ENCODE measurements around the gene SV2B.
"Not testable (repeated sequence)": the region's sequence is repeated elsewhere in the genome, so short reads cannot be mapped to it uniquely, and the experiment has no call there.

Gene SV2B

GRCh38 chr15:91318931-91319330 is 218.9 kb downstream of the SV2B start:
- DNase-seq, result no peak

DNA sequence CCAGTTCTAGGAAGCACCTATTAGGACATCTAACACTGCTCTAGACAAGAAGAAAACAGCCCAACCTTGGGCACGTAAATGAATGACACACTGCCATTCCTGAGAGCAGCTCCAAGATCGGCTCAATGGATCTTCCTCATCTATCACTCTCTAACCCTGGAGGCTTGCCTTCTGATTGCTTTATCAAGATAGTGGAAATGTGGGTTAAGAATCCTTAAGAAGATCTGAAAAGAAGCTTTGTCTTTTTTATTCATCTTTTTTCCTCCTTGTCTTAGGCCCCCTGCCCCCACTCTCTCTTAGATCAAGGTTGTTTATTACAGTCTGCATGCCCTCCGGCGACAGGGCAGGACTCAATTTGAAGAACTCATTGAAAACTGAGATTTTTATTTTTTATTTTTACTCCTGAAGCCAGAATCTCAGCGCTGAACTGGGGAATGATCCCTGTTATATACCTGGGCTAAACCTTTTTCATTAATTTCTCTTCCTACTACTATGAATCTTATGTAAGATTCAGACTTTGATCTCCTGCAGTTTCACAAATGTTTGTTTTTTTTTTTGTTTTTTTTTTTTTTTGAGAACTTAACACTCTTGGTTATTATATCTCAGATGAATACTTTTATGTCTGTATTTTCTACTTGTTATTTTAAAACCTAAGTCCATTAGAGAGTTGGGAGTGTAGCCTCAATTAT is 219.5 kb downstream of the SV2B start:
- no peak for DNase-seq

GRCh38 chr15:91320101-91320500 is 220.0 kb downstream of the SV2B start:
- no peak for DNase-seq

GRCh38 chr15:91329914-91330313 is 229.9 kb downstream of the SV2B start:
- DNase-seq, result peak; percentile 46

DNA sequence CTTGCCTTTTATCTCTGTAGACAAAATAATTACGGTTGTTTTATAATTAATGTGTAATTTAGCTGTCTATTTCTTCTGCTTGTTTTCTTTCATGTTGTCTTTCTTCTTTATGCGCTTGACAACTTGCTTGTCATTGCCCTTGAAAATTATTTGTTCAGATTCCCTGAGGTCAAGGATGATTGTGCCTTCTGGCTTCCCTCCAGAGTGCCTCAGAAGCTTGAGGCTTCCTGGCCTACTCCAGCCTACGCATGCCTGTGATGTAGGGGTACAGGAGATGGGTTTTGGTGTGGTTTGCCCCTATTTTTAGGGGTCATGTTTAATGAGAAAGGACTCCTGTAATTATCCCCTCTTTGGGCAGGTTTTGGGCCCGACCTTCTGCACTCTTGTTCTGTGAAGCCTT is 231.5 kb downstream of the SV2B start:
- DNase-seq, result no peak

DNA sequence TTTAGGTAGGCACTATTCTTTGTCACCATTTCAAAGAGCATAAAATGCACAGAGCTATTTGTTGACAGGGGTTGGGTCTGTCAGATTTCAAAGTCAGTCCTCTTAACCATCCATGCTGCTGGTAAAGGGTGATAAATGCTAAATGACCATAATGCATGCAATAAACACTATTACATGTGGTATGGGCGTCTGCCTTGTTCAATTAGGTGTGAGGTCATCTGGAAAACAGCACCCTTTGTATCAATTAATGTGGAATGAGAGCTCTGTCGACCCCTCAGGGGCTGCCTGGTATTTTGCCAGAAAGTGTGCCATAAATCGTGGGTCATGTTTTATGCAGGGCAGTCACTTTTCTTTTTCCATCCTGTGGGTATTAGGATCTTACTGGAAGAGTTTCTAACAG is 235.6 kb downstream of the SV2B start:
- no peak for DNase-seq

DNA sequence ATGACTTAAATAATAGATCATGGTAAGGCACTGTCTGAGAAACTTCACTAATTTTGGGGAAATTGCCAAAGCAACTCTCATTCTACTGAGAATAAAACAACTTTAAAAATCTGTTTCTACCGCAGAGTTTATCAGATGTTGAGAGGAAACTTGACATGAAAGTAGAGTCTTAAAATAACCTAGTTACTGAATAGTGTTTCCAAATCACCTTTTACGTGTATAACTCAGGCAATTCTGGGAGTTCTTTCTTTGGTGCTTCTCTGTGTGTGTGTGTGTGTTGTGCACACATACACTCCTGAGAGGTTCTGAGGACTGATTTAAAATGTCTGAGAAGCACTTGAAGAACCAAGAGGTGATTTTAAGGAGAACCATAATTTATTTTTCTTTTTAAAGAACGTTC is 236.6 kb downstream of the SV2B start:
- no peak for DNase-seq

GRCh38 chr15:91338766-91339165 is 238.7 kb downstream of the SV2B start:
- DNase-seq, result no peak

DNA sequence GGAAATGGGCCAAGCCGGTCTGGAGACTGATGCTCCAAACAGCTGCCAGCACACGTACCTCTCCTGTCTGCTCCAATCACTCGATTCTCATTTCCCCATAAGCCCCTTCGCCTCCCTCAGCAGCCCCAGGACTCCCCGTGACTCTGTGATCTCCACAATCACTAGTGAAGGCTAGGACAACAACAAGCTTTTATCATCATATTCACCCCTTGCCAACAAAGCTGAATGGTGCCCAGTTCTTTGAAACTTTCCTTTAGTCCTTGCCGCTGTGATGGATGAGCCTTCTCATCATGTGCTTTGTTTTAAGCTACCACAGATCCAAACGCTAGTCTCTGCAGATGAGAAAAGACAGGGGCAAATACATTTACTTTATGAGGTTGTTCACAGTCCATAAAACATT is 242.0 kb downstream of the SV2B start:
- no peak for DNase-seq

DNA sequence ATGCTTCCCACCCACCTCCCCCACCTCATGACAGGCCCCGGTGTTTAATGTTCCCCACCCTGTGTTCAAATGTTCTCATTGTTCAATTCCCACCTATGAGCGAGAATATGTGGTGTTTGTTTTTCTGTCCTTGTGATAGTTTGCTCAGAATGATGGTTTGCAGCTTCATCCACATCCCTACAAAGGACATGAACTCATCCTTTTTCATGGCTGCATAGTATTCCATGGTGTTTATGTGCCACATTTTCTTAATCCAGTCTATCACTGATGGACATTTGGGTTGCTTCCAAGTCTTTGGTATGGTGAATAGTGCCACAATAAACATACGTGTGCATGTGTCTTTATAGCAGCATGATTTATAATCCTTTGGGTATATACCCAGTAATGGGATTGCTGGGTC is 244.9 kb downstream of the SV2B start:
- DNase-seq, result not testable (repeated sequence)

- no peak for DNase-seq
These were observed 245.7 kb downstream of the SV2B start for GRCh38 chr15:91345736-91346135.

GRCh38 chr15:91346259-91346658 is 246.2 kb downstream of the SV2B start:
- DNase-seq, result no peak

DNA sequence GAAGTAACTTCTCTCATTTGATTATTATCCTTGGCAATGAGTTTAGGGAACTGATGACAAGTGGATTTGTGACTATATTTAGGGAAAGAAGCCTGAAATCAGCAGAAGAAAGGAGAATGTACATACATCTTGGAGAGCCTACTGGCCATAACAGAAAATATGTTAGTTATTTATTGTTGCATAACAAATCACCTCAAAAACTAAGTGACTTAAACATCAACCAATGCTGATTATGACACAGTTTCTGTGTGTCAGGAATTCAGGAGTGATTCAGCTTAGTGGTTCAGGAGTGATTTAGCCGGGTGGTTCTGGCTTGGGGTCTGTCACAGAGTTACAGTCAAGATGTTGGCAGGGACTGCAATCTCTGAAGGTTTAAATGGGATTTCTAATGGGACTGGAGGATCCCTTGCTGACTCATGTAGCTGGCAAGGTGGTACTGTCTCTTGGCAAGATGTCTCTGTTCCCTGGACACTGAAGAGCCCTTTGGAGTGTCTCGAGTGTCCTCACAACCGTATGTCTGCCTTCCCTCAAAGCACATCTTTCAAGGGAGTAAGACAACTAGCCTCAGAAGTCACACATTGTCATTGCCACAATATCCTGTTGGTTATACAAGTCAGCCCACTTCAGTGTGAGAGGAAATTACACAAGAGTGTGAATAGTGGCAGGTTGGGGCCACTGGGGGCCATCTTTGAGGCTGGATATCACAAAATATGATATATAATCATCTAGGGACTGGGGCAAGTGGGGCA is 248.9 kb downstream of the SV2B start:
- DNase-seq, result no peak

All from NCI-H2171 treated with DMSO at 0.1 percent for 48 hours (cell line).